Glutamatergic neuron (in vitro differentiated cells): ENCODE results near the gene MYT1. TPM values are rescaled to one million over a fixed set of nuclear protein-coding genes. Genes with fewer than 3 reads are reported as not detected.
A peak's percentile ranks its signal among the peaks of the same experiment; 100 is the strongest.

Source experiments
- DNase-seq: peaks from one replicate; pipeline ENCODE4 v3.0.0; 2022
- H3K27ac Mint-ChIP-seq: one replicate; pipeline ENCODE4 v1.8.0; 2020; ENCODE audit warnings: mild to moderate bottlenecking, mixed read lengths, inconsistent platforms; ENCODE audit not compliant: unreplicated experiment
- H3K27me3 Mint-ChIP-seq: one replicate; pipeline ENCODE4 v1.8.0; 2020; ENCODE audit warnings: mild to moderate bottlenecking, moderate library complexity, mixed read lengths, inconsistent platforms; ENCODE audit not compliant: unreplicated experiment
- H3K36me3 Mint-ChIP-seq: one replicate; pipeline ENCODE4 v1.8.0; 2020; ENCODE audit warnings: mild to moderate bottlenecking, mixed read lengths, inconsistent platforms; ENCODE audit not compliant: unreplicated experiment
- H3K4me1 Mint-ChIP-seq: one replicate; pipeline ENCODE4 v1.8.0; 2020; ENCODE audit warnings: mild to moderate bottlenecking, low read depth, mixed read lengths, inconsistent platforms; ENCODE audit not compliant: unreplicated experiment
- H3K4me3 Mint-ChIP-seq: one replicate; pipeline ENCODE4 v1.8.0; 2020; ENCODE audit warnings: mild to moderate bottlenecking, mixed read lengths, inconsistent platforms; ENCODE audit not compliant: unreplicated experiment
- H3K9me3 Mint-ChIP-seq: one replicate; pipeline ENCODE4 v1.8.0; 2020; ENCODE audit warnings: mild to moderate bottlenecking, moderate library complexity, mixed read lengths, inconsistent platforms; ENCODE audit not compliant: unreplicated experiment
- total RNA-seq: library from RNA; stranded (reverse); fragmentation: NEBNext Ultra II Directional; extraction: Animal tissue kit (Norgen Biotek cat#: 25700); gene quantifications from one replicate; pipeline ENCODE4 v1.2.1, GENCODE V29; 2021; ENCODE audit not compliant: unreplicated experiment
- TF ChIP-seq, protein P1 (sequence below): fragments of 200-600 bp; sonication (generic); IDR thresholded peaks from one replicate; pipeline ENCODE4 v1.5.0; 2021; ENCODE audit not compliant: partially characterized antibody, unreplicated experiment

The MYT1 gene
- total RNA-seq, 1 donor from 2014 or later = 159 TPM

DNA sequence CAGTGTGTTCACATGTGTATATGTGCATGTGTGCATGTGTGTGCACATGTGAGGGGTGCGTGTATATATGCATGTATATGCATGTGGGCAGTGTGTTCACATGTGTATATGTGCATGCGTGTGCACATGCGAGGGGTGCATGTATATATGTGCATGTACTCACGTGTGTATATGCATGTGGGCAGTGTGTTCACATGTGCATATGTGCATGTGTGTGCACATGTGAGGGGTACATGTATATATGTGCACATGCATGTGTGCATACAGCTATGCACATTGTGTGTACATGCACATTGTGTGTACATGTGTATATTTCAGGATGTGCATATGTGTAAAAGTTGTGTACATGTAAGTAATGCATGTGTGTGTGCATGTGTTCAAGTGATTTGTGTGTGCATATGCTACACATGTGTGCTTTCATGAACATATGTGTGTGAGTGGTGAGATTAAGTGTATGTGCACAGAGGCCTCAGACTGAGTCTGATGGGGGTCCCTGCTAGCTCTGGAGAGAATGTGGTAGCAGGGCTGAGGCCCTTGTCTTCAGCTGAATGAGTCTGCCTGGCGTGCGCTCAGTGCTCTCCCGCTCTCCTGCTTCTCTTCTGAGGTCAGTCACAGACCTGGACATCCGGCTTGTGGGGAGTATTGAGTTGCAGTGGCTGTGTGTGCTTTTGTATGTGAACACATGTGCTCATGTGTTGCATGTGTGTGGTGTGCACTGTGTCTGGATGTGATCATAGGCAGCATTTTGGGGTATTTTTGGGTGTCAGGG lies 19.9 kb upstream of the MYT1 start:
- H3K9me3 Mint-ChIP-seq = peaks cover 19% of the 10 kb centered on the region
- H3K36me3 Mint-ChIP-seq = peaks cover 7% of the 10 kb centered on the region
- TF ChIP-seq, protein P1, sequence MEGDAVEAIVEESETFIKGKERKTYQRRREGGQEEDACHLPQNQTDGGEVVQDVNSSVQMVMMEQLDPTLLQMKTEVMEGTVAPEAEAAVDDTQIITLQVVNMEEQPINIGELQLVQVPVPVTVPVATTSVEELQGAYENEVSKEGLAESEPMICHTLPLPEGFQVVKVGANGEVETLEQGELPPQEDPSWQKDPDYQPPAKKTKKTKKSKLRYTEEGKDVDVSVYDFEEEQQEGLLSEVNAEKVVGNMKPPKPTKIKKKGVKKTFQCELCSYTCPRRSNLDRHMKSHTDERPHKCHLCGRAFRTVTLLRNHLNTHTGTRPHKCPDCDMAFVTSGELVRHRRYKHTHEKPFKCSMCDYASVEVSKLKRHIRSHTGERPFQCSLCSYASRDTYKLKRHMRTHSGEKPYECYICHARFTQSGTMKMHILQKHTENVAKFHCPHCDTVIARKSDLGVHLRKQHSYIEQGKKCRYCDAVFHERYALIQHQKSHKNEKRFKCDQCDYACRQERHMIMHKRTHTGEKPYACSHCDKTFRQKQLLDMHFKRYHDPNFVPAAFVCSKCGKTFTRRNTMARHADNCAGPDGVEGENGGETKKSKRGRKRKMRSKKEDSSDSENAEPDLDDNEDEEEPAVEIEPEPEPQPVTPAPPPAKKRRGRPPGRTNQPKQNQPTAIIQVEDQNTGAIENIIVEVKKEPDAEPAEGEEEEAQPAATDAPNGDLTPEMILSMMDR = no peak
- peaks cover 32% of the 10 kb centered on the region for H3K4me1 Mint-ChIP-seq
- H3K27me3 Mint-ChIP-seq = peaks cover 9% of the 10 kb centered on the region
- no peak overlapping the region for H3K4me3 Mint-ChIP-seq
- H3K27ac Mint-ChIP-seq = peak overlapping the region; percentile 44
- DNase-seq = no peak

DNA sequence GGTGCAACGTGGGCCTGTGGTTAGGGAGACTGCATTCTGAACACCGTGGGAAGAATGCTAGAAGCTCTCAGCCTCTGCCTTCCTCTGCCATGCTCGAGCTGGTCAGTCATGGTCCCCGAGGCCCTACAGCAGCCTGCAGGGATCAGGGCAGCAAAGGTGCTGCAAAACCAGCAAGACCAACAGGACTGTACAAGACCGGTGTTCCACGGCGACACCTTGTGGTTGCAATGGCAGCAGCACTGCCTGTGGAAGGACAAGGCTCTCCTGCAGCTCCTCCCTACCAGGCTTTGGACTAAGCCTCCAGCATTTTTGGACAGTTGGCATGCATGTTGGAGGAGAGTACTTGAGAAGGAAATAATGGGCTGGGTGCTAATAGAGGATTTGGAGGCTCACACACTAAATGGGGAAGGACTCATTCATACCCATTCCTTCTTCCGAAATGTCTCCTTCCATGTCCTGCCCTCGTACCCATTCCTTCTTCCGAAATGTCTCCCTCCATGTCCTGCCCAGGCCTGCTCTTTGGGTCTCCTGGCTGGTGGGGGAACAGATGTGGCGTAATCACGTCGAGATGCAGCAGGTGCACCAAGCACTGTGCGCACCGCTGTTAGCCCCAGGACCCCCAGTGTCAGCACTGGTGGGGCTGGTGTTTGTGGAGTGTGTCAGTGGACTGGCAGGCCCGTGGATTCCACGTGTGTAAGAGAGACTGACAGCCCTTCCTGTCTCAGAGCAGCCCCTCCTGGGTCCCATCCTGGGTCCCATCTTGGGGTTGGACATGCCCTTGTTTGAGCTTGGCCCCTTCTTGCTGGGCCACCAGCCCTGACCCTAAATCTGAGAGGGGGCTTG lies 18.6 kb upstream of the MYT1 start:
- H3K4me3 Mint-ChIP-seq = peak overlapping the region; percentile 38
- peaks cover 25% of the 10 kb centered on the region for H3K4me1 Mint-ChIP-seq
- peaks cover 9% of the 10 kb centered on the region for H3K27me3 Mint-ChIP-seq
- DNase-seq = peak; percentile 74
- TF ChIP-seq, protein P1 = peak; percentile 39
- H3K27ac Mint-ChIP-seq = peak overlapping the region; percentile 83
- H3K9me3 Mint-ChIP-seq = peaks cover 25% of the 10 kb centered on the region
- peaks cover 7% of the 10 kb centered on the region for H3K36me3 Mint-ChIP-seq

DNA sequence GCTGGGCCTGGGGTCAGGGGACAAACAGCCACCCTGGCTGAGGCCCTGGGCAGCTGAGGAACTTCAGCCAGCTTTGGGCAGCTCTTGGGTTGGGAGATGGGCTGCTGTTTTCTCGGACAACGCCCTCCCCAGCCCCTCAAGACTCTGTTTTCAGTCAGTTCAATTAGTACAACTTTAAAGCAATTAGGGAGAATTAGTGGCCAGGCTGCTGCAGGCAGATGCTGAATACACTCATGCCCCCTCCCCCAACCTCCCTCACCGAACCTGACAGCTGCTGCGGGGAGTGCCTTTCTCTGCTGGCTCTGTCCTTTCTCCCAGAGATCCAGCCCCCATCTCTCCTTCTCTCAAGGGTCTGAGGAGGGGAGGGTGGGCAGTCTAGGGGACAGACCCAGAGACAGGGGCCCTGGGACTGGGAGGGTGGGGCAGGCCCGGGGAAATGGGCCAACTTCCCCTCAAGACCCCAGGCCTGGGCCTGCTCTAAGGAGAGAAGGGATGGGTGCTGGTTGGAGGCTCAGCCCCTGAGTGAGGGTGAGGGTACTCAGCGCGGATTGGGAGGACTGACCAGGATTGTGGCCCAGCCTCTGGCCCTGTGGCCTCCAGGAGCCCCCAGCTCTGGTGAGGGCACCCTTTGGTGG lies 17.8 kb upstream of the MYT1 start:
- peak overlapping the region; percentile 83 for H3K27ac Mint-ChIP-seq
- DNase-seq = peak; percentile 72
- TF ChIP-seq, protein P1 = no peak
- H3K9me3 Mint-ChIP-seq = peaks cover 27% of the 10 kb centered on the region
- peaks cover 20% of the 10 kb centered on the region for H3K4me1 Mint-ChIP-seq
- no peak overlapping the region for H3K4me3 Mint-ChIP-seq
- H3K27me3 Mint-ChIP-seq = peaks cover 9% of the 10 kb centered on the region
- H3K36me3 Mint-ChIP-seq = peaks cover 7% of the 10 kb centered on the region

DNA sequence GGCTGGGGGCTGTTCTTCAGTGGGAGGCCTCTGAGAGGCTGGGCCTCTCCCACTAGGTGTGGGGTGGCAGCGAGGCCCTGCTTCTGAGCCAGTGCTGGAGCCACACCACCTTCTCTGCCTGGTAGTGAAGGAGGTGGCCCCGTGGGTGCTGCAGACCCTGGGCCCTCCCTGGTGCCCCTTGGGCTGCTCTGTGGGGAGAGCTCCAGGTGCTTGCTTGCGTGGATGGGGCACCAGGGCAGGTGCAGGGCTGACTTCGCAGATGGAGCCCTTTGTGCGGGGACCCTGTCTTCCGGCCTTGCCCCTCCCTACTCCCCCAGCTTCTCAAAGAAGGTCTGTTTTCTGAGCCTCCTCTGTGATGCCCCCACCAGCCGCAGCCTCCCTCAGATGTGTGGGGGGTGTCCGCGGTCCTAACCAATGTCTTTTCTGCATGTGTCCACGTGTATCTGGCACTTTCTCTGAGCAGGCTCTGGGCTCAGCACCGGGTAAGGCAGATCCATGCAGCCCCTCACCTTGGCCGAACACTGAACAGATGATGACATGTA lies 17.2 kb upstream of the MYT1 start:
- H3K4me1 Mint-ChIP-seq = peaks cover 22% of the 10 kb centered on the region
- H3K36me3 Mint-ChIP-seq = peaks cover 7% of the 10 kb centered on the region
- TF ChIP-seq, protein P1 = no peak
- peak overlapping the region; percentile 79 for H3K27ac Mint-ChIP-seq
- H3K27me3 Mint-ChIP-seq = peaks cover 9% of the 10 kb centered on the region
- peak; percentile 10 for DNase-seq
- H3K9me3 Mint-ChIP-seq = peaks cover 27% of the 10 kb centered on the region
- H3K4me3 Mint-ChIP-seq = peak overlapping the region; percentile 25
